Left forelimb (tissue), 1 donor: ENCODE data around the gene SDCCAG8.

Experiments
- DNase-seq: peaks from one replicate; pipeline ENCODE4 v3.0.0-alpha.2; 2018; ENCODE audit warnings: low spot score

SDCCAG8 gene

GRCh38 chr1:243390162-243390791 lies 134.4 kb downstream of the SDCCAG8 start:
- no peak for DNase-seq

GRCh38 chr1:243391355-243391754 lies 135.5 kb downstream of the SDCCAG8 start:
- DNase-seq: no peak

- no peak for DNase-seq
These were observed 137.3 kb downstream of the SDCCAG8 start for GRCh38 chr1:243393096-243393495.

DNA sequence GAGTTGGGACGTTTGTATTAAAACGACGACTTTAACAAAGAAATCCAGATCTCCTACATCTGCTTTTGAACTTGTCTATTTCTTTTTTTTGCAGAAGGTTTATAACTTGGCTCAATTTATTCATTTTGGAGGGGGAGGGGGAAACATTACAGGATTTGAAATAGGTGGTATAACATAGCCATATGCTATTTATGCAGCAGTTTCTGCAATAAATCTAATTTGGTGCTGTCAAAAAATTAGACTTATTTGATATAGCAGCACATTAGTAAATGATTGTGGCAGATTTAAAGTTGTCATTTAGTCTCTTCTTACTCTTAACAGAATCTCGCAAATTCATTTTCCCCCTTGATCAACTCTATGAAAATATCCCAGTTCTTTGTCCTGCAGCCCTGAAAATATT lies 138.2 kb downstream of the SDCCAG8 start:
- no peak for DNase-seq

DNA sequence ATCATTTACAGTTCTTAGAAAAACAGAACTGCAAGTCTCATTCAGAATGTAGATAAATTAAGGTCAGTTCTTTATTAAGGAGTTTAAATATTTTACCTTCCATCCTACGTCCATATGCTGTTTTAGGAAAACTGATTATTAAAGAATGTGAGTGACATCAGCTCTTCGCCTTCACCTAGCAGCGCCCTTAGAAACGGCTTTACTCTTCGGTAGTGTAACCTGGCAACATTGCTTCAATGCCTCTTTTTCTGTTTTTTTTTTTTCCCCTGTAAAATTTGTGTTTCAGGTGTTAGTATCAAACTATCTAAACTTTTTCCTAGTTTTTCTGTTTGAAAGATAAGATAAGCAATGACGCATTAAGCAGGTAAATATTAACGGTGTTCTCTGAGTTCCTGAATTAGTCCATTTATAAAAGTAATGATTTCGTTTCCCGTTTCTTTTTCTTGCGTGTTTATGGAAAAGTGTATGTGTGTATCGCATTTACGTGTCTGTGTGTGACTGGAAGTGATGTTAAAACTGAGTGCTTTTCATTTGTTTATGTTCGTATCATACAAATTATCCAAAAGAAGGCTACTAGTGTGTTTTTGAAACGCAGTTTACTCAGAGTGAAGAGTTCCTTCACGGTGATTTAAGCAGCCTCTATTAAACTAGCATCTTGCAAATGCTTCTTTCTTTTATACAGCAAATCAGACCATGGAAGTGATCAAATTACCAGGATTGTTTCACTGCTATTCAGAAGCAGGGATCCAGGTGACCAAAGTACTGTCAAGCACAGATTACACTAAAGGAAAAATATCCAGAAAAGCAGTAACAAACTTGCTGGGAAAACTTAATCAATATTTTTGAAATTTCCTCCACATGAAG lies 139.0 kb downstream of the SDCCAG8 start:
- no peak for DNase-seq

- DNase-seq: no peak
These were observed 140.6 kb downstream of the SDCCAG8 start for GRCh38 chr1:243396424-243396823.

- DNase-seq: no peak
These were observed 141.0 kb downstream of the SDCCAG8 start for GRCh38 chr1:243396876-243397275.

GRCh38 chr1:243397613-243398321 lies 141.9 kb downstream of the SDCCAG8 start:
- no peak for DNase-seq

DNA sequence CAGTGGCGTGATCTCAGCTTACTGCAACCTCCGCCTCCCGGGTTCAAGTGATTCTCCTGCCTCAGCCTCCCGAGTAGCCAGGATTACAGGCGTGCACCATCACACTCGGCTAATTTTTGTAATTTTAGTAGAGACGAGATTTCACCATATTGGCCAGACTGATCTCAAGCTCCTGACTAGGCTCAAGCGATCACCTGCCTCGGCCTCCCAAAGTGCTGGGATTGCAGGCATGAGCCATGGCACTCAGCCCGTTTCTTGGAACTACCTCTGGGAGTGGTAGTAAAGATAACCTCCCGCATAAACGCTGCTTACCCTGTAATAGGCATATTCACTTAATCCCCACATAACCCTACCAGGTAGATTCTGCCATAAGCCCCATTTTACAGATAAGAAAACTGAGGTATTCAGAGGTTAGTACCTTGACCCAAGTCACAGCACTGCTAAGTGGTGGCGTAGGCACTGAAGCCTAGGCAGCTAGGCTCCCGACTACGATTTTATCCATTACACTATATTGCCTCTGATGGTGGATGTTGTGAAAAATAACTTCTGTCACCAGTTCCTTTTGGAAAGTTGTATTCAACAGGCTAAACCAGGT lies 143.8 kb downstream of the SDCCAG8 start:
- no peak for DNase-seq

DNA sequence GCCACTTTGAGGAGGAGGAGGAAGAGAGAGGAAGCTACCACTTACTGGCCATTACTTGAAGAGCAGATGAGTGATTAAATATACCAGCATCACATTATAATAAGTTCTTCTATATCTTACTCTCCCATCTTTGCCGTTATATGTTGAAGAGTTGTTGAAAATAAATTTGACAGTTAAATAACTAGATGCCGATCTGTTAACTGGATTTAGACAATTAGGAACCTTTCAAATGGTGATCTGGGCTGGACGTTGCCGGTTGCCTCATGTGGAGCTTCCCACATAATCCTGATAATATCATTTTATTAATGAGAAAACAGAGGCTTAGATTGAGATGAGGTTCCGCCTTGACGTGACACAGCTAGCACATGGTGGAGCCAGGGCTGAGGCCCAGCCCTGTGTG lies 147.0 kb downstream of the SDCCAG8 start:
- DNase-seq: no peak

- DNase-seq: no peak
These were observed 150.6 kb downstream of the SDCCAG8 start for GRCh38 chr1:243406424-243406823.

DNA sequence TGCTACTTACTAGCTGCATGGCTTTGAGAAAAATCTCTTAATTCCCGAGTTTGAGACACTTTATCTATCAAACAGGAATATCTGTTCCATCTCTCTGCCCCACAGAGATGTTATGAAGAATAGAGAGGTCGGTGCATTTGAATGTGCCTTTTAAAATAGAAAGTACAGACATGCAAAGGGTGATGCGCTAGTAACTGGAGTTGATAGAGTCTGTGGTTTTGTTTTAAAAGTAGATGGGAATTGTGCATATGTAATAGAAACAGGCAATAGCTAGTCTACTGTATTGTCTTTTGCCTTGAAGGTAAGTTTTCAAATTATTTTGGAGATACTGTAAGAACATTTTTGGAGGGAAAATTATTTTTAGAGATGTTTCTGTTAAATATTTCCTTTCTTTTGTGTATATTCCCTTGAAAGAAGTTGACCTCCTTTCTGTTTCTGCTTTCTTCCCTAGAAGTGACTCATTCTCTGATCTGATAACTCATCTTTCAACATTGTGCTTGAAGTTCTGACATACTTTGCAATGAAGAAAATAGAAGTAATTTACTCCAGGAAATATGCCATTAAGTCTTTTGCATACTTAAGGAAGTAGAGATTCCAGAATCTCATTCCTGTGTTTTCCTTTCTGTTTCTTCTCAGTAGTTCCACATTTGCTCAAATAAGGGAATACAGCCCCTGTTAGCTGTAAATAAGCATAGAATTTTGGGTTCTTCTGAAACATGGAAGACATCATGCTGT lies 151.6 kb downstream of the SDCCAG8 start:
- DNase-seq: no peak

DNA sequence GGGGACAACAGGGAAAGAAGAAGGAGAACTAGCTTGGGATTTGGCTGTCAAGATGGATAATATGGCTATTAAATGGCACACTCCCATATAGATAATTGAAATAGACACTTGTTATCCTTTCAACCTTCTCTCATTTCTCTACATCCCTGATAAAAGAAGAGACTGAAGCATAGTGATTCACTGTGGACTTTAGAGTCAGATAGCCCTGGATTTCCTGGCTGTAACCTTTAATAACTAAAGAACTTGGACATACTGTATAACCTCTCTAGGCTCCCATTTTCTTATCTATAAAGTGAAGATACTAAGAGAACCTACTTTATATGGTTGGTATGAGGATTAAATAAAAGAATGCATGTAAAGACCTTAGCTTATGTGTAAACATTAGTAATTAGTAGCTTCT lies 152.6 kb downstream of the SDCCAG8 start:
- no peak for DNase-seq

GRCh38 chr1:243409284-243409683 lies 153.4 kb downstream of the SDCCAG8 start:
- no peak for DNase-seq

DNA sequence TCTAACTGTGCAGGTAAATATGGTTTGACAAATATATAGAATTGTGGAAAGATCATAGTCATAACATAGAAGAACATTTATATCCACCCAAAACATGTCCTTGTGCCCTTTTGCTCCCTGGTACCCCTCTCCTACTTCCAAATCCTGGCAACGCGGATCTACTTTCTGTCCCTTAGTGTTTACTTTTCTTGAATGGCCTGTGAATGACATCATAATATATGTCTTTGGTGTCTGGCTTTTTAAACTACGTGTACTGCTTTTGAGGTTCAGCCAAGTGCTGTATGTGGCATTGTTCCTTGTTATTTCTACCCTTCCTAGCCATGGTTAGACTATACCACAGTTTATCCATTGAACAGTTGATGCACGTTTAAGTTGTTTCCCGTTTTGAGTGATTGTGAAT lies 155.6 kb downstream of the SDCCAG8 start:
- no peak for DNase-seq

DNA sequence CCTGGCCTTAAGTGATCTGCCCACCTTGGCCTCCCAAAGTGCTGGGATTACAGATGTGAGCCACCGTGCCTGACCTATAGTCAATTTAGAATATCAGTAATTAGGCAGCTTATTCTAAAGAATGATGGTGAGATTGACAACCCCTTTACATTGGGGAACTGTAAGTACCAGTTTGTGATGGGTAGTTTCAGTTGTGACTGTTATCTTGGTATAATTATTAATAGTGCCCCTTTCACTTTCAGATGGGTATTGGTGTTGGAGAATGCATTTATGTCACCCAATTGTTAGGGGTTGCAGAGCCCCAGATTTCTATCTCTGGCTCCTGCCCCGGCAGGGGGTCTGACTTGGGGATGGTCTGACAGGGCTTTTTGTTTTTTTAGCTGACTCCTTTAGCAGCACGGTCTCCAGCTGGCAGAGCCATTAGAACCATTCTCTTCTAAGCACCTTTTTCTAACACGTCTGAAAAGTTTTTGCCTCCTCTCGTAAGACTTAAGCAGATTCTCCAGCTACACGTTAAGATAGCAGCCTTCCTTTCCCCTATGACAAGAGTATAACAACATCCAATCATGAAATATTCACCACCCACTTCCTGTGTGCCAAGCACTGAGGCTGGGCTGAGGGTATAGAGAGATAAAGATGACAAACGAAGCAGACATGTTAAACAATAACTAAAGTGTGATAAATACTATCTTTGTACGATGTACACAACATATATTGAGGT lies 157.8 kb downstream of the SDCCAG8 start:
- no peak for DNase-seq

DNA sequence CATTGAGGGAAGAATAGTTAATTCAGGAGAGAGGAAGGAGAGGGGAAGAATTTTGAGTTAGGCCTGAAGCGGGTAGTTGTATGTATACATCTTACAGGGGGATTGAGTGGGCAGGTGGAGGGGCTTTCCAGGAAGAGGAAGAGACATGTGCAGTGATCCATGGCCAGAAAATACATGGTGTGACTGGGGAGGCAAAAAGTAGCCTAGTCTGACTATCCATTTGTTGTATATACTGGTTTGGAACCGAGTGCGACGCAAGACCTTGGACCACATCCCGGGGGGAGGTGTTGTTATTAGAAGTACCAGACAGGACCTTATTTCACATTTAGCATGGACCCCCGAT lies 158.3 kb downstream of the SDCCAG8 start:
- DNase-seq: no peak

- DNase-seq: no peak
These were observed 160.0 kb downstream of the SDCCAG8 start for GRCh38 chr1:243415663-243416408.

DNA sequence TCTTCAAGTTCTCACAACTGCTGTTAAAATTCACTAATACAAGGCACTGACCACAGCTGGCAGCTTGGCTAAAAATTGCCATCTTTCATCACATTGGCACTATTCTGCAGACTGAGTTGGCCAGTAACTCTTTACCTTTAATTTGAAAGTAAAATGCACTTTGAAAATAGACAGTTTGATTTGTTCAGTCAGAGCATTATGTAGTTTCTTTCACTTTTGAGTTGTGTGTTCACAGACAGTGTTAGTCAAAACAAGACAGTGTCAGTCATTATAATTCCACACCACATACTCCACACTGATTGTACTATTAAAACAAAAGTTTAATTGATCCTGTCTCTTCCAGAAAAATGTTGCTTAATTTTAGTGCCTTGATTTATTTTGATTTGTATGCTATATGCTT lies 160.7 kb downstream of the SDCCAG8 start:
- DNase-seq: no peak
